GM19238 (cell line): ENCODE data around the gene AVPR1B.
"Not testable (repeated sequence)": the region's sequence is repeated elsewhere in the genome, so short reads cannot be mapped to it uniquely, and the experiment has no call there.

ENCODE experiments used
- DNase-seq: peaks from one replicate; pipeline ENCODE4 v3.0.0; 2011; ENCODE audit warnings: low spot score; ENCODE audit not compliant: insufficient read length

Gene AVPR1B

DNA sequence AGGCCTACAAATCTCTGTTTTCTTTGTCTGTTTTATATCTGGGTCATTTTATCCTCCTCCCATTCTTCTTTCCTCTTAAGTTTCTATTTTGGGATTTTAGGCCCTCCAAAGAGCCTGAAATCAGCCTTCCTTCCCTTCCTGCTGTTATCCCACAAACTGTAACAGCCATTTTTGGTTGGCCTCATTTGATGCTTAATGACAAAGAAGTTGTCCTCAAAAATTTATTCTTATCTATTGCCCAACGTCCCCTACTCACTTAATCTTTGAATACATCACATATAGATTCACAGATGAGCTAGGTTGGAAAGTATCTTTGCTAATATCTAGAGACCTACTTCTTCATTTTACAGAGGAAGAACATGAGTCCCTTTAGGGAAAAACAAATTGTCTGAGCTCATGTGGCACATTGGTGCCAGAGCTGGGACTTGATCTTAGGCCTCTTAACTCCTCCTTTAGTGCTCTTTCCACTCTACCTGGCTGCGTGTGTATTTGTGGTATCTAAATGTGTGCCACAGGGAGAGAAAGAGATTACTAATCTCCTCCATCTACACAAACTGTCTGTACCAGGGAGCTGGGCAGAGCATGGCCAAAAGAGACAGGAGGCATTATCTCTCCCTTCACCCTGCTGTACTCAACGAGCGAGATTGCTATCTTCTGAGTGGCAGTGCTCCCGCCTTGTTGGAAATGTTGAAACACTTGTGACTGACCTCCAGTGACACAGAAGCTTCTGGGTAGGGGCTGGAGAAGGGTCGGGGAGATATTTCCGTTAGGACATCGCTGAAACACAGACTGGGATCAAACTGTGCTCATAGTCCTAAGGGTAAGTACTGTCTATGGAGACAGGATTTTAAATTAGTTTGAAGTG, 34.1 kb downstream of the AVPR1B start:
- DNase-seq = no peak

- DNase-seq = no peak
Observed at GRCh38 chr1:206081856-206082255, 35.3 kb downstream of the AVPR1B start.

- DNase-seq = no peak
Observed at GRCh38 chr1:206080026-206080820, 37.0 kb downstream of the AVPR1B start.

GRCh38 chr1:206079135-206079534, 38.1 kb downstream of the AVPR1B start:
- no peak for DNase-seq

DNA sequence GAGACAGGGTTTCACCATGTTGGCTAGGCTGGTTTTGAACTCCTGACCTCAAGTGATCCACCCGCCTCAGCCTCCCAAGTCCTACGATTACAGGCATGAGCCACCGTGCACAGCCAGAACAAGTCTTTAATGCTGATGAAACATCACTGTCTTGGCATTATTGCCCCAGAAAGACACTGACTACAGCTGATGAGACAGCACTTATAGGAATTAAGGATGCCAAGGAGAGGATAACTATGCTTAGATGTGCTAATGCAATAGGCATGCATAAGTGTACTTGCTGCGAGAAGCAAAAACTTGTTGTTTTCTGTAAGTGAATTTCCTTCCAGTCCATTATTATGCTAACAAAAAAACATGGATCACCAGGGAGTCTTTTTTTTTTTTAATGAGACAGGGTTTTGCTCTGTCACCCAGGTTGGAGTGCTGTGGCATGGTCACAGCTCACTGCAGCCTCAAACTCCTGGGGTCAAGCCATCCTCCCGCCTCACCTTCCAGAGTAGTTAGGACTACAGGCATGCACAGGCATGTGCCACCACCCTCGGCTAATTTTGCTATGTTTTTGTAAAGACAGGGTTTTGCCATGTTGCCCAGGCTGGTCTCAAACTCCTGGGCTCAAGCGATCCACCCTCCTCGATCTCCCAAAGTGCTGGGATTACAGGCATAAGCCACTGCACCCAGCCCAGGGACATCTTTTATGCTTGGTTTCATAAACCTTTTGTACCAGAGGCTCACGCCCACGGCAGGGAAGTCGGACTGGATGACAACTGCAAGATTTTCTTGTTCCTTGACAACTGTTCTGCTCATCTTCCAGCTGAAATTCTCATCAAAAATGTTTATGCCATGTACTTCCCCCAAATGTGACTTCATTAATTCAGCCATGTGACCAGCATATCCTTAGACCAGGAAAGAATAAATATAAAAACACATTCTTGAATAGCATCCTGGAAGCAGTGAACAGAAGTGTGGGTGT, 41.1 kb downstream of the AVPR1B start:
- no peak for DNase-seq

- DNase-seq = no peak
Observed at GRCh38 chr1:206074839-206075238, 42.3 kb downstream of the AVPR1B start.

DNA sequence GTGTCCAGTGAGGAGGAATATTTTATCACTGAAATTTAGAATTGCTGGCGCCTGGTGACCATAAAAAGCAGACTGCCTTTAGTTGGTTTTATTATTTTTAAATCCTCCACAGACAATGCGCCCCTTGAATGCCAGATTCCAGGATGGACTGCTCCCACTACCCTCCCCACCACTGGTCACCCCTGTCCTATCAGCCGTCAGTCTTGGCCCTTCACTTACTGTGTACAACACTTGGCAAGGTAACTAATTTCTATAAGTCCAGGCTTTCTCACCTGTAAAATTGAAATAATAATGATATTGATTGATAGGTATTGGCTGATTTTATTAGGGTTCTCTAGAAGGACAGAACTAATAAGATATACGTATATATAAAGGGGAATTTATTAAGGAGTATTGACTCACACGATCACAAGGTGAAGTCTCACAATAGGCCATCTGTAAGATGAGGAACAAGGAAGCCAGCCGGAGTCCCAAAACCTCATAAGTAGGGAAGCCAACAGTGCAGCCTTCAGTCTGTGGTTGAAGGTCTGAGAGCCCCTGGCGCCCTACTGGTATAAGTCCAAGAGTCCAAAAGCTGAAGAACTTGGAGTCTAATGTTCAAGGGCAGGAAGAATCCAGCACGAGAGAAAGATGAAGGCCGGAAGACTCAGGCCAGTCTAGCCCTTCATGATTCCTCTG, 46.4 kb downstream of the AVPR1B start:
- DNase-seq = no peak

DNA sequence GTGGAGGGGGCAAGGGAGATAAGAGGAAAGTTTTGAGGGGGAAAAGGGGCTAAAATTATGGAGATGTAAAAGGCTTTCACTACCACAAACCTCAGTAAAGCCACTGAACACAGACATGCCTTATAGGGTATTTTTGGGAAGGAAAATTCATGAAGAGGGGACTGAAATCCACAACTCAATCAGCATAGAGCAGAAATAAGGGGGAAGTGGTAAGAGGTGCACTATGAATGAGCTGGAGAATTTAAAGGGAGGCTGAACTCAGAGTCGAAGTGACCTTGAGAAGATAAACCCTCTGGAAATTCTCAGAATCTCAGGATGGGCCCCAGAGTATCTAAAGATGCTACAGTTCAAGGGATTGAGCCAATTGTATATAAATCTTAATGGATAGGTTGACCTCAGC, 48.9 kb downstream of the AVPR1B start:
- DNase-seq = no peak

GRCh38 chr1:206067486-206068227, 49.5 kb downstream of the AVPR1B start:
- DNase-seq = no peak

DNA sequence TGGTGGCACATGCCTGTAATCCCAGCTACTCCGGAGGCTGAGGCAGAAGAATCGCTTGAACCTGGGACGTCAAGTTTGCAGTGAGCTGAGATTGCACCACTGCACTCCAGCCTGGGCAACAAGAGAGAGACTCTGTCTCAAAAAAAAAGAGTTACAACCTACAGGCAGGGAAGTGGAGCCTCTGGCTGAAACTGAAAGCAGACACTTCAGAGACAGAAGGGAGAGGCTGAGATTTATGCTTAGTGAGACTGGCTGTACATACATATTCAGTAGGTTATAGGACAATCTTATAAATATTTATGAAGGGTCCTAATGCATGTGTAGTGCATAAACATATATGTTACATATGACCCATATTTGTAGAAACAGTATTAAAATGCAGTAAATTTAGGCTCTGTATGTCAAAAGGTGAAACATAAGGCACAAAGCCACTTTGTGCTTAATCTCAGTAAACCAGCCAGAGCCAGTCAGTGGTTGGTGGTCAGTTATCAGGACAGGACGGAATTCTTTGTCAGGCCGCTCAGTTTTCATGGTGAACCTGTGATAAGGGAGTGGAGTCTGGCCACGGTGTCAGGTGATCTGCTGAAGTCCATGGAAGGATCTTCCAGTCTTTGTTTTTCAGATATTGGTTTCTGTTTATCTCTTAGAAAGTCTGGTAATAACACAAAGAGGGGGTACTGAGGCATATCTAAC, 50.6 kb downstream of the AVPR1B start:
- DNase-seq = no peak

DNA sequence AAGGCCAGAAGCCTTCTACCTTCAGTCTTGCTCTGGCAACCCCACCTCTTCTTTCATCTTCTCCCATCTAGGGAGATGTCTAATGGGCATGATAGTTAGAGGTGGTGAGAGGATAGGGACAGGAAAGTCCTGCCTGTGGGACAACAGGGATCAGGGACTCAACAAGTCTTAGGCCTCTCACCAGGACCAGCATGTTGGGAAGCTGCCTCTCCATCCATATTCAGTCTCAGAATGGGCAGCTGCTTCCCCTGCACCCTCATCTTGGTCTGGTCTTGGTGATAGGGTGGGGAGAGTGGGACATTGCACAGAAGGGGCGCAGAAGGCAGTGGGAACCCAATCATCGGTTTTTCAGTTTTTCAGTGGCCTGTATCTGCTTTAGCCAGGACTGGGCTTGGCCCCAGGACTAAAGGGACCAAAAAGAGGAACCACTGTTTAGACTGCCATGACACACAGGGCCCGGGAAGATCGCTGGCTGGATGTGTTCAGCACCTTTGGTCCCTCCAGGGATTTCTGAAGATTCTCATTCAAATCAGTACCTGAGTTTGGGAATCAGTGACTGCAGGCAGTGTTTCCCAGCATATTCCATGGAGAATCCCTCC, 51.5 kb downstream of the AVPR1B start:
- no peak for DNase-seq

GRCh38 chr1:206064501-206064900, 52.7 kb downstream of the AVPR1B start:
- not testable (repeated sequence) for DNase-seq

DNA sequence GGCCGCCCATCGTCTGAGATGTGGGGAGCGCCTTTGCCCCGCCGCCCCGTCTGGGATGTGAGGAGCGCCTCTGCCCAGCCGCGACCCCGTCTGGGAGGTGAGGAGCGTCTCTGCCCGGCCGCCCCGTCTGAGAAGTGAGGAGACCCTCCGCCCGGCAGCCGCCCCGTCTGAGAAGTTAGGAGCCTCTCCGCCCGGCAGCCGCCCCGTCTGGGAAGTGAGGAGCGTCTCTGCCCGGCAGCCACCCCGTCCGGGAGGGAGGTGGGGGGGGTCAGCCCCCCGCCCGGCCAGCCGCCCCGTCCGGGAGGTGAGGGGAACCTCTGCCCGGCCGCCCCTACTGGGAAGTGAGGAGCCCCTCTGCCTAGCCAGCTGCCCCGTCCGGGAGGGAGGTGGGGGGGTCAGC, 53.2 kb downstream of the AVPR1B start:
- not testable (repeated sequence) for DNase-seq

DNA sequence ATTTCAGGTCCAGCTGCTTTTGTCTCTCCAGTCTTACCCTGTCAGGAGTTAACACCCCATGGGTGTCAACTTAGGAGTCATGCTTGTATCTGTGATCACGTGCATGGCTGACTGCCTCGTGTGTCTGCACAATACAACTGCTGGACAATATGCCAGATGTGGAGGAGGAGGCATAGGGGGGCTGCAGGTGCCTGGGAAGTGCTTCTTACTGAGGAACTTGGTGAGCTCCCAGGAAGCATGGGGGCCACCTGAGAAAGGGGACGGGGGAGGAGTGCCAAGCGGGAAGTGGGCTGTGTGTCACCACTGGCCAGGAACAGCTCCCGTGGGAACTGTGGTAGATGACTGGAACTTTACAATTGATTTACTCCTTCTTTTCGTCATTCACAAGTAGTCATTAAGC, 54.7 kb downstream of the AVPR1B start:
- no peak for DNase-seq

- DNase-seq = no peak
Observed at GRCh38 chr1:206060844-206061243, 56.3 kb downstream of the AVPR1B start.
